ENCODE measurements around the gene ARSD. TPM values are rescaled to one million over a fixed set of nuclear protein-coding genes. Genes with fewer than 3 reads are reported as not detected.

The ARSD gene
- total and polyA plus RNA-seq, 12 donors: 4.2 to 19.0 (median 6.8) TPM

DNA sequence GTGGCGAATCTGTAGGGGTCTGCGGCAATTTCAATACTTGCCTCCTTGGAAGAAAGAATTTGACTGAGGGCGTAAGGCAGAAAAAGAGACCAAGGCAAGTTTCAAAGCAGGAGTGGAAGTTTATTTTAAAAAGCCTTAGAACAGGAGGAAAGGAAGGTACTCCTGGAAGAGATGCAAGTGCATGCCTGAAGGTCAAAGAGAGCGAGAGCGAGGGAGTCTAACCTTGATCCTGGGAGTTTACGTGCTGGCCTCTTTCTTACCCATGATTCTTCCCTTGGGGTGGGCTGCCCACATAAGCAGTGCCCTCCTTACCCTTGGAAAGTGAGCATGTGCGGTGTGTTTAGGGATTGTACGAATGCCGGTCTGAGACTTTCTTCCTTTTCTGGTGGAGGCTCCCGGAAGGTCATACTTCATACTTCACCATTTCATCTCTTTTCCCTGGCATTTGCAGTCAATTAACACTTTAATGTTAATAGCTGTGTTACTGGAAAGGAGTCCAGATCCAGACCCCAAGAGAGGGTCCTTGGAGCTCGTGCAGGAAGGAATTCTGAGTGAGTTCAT lies 40.0 kb downstream of the ARSD start:
- Histone ChIP-seq H3K27me3 (peaks cover 0 to 8% (median 0%) of the 10 kb centered on the region in 7 donors), H3K4me1 (peaks cover 0 to 14% (median 0%) of the 10 kb centered on the region in 9 donors), H3K36me3 (no peaks in the 10 kb centered on the region), H3K9me3 (no peaks in the 10 kb centered on the region), H3K27ac (no peak overlapping the region), H3K4me3 (peak overlapping the region; percentile 16 to 53 (median 48))
- no peak for ATAC-seq
- WGBS, 2 donors: 38 to 47% methylated on average over 11 of the region's 11 CpGs
- TF ChIP-seq, protein P1, sequence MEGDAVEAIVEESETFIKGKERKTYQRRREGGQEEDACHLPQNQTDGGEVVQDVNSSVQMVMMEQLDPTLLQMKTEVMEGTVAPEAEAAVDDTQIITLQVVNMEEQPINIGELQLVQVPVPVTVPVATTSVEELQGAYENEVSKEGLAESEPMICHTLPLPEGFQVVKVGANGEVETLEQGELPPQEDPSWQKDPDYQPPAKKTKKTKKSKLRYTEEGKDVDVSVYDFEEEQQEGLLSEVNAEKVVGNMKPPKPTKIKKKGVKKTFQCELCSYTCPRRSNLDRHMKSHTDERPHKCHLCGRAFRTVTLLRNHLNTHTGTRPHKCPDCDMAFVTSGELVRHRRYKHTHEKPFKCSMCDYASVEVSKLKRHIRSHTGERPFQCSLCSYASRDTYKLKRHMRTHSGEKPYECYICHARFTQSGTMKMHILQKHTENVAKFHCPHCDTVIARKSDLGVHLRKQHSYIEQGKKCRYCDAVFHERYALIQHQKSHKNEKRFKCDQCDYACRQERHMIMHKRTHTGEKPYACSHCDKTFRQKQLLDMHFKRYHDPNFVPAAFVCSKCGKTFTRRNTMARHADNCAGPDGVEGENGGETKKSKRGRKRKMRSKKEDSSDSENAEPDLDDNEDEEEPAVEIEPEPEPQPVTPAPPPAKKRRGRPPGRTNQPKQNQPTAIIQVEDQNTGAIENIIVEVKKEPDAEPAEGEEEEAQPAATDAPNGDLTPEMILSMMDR (IDR thresholded peaks at IDR 0.05): no peak
- no peak for DNase-seq
- intact Hi-C loops (cut with DNase I): no loop called here

DNA sequence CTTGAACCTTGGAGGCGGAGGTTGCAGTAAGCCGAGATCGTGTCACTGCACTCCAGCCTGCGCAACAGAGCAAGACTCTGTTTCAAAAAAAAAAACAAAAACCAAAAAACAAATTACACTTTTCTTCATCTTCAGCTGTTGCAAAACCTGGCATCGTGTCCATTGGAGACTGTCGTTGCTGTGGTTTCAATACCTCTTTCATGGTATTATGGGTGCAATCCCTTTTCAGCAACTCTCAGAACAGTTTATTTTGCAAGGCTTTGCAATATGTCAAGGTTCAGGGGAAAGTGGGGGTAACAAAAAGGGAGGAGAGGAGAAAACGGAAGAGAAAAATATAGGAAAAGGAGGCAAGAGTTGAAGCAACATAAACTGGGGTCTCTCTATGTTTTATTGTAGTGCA lies 40.8 kb downstream of the ARSD start:
- Histone ChIP-seq H3K9me3 (no peaks in the 10 kb centered on the region), H3K4me1 (peaks cover 0 to 14% (median 0%) of the 10 kb centered on the region in 9 donors), H3K36me3 (no peaks in the 10 kb centered on the region), H3K27ac (no peak overlapping the region), H3K27me3 (peaks cover 0 to 12% (median 0%) of the 10 kb centered on the region in 7 donors), H3K4me3 (no peak overlapping the region)
- WGBS, 2 donors: 84 to 93% methylated on average over 7 of the region's 7 CpGs
- intact Hi-C loops (cut with DNase I): no loop called here
- DNase-seq (no peak), ATAC-seq (no peak)
- TF ChIP-seq, protein P1 (IDR thresholded peaks at IDR 0.05): no peak

DNA sequence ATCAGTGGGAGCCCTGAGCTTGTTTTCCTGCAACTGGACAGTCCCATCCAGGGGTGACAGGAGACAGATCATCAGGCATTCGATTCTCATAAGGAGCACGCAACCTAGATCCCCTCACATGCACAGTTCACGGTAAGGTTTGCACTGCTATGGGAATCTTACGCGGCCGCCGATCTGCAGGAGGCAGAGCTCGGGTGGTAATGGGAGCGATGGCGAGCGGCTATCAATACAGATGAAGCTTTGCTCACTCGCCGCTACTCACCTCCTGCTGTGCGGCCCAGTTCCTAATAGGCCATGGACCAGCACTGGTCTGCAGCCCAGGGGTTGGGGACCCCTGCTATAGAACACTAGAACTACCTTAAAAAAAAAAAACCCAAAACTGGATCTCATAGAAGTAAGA lies 45.4 kb downstream of the ARSD start:
- ATAC-seq: no peak
- DNase-seq: no peak
- intact Hi-C loops (cut with DNase I): no loop called here
- H3K27me3 ChIP-seq: peaks cover 0 to 8% (median 0%) of the 10 kb centered on the region in 7 donors
- TF ChIP-seq, protein P1 (IDR thresholded peaks at IDR 0.05): no peak
- no peak overlapping the region for H3K4me3 ChIP-seq
- no peak overlapping the region for H3K27ac ChIP-seq
- no peaks in the 10 kb centered on the region for H3K9me3 ChIP-seq
- WGBS, 2 donors: 97% methylated on average over 14 of the region's 14 CpGs
- peaks cover 0 to 4% (median 0%) of the 10 kb centered on the region in 9 donors for H3K4me1 ChIP-seq
- no peaks in the 10 kb centered on the region for H3K36me3 ChIP-seq

DNA sequence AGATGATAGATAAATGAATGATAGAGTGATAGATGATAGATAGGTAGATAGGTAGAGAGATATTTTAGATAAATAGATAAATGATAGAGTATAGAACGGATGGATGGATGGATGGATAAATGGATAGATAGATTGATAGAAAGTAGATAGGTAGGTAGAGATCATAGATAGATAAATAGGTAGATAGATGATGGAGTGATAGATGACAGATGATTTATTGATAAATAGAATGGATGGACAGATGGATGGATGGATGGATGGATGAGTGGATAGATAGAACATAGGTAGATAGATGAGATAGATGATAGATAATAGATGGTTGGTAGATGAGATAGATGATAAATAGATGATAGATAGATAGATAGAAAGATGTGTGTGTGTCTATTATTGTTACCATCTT lies 49.5 kb downstream of the ARSD start:
- no peak for DNase-seq
- Histone ChIP-seq H3K4me3 (no peak overlapping the region), H3K27ac (no peak overlapping the region), H3K9me3 (peaks cover 0 to 3% (median 0%) of the 10 kb centered on the region in 11 donors), H3K27me3 (peaks cover 0 to 3% (median 0%) of the 10 kb centered on the region in 7 donors), H3K4me1 (no peaks in the 10 kb centered on the region), H3K36me3 (no peaks in the 10 kb centered on the region)
- TF ChIP-seq, protein P1 (IDR thresholded peaks at IDR 0.05): no peak
- WGBS, 2 donors: 95 to 97% methylated on average over 1 of the region's 1 CpG
- intact Hi-C loops (cut with DNase I): loop anchor here in 1 of 10 donors (10.0 kb wide), 1 partner anchor 755 kb away; no protein-coding TSS in a partner anchor
- ATAC-seq: no peak
